Fibroblast of mammary gland (primary cell): ENCODE measurements around the gene IGSF21.
"Not testable (repeated sequence)": the region's sequence is repeated elsewhere in the genome, so short reads cannot be mapped to it uniquely, and the experiment has no call there.

Experiments used
- DNase-seq: peaks from one replicate; pipeline ENCODE4 v3.0.0-alpha.2; 2010; ENCODE audit warnings: low read depth
- H3K4me3 ChIP-seq: 2 replicates; pipeline ENCODE4 v1.5.1; 2011; ENCODE audit warnings: low read depth, mild to moderate bottlenecking, low read length, moderate library complexity; ENCODE audit not compliant: control insufficient read depth
- TF ChIP-seq, protein P1 (sequence below): conservative IDR thresholded peaks from 2 replicates; pipeline ENCODE4 v1.5.1; 2011; ENCODE audit warnings: low read depth, low read length, inconsistent platforms; ENCODE audit not compliant: control insufficient read depth, insufficient read depth

IGSF21 gene

DNA sequence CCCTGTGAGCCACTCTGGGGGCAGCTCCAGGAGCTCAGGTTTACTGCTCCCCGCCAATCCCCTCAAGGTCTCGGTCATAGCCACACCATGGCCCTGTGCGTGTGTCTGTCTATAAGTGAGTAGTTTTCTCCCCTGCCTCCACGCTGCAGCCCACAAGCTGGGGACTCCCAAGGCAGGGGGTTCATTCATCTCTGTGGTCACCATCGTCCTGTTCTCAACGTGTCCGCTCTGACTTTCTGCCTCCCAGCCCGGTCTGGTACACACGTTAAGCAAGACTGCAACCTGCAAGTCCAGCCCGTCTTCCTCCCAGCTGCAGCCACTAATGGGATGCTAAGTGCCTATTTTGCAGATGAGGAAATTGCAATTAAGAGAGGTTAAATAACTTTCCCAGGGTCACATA, 49.8 kb downstream of the IGSF21 start:
- DNase-seq = no peak
- no peak overlapping the region for H3K4me3 ChIP-seq
- TF ChIP-seq, protein P1, sequence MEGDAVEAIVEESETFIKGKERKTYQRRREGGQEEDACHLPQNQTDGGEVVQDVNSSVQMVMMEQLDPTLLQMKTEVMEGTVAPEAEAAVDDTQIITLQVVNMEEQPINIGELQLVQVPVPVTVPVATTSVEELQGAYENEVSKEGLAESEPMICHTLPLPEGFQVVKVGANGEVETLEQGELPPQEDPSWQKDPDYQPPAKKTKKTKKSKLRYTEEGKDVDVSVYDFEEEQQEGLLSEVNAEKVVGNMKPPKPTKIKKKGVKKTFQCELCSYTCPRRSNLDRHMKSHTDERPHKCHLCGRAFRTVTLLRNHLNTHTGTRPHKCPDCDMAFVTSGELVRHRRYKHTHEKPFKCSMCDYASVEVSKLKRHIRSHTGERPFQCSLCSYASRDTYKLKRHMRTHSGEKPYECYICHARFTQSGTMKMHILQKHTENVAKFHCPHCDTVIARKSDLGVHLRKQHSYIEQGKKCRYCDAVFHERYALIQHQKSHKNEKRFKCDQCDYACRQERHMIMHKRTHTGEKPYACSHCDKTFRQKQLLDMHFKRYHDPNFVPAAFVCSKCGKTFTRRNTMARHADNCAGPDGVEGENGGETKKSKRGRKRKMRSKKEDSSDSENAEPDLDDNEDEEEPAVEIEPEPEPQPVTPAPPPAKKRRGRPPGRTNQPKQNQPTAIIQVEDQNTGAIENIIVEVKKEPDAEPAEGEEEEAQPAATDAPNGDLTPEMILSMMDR = no peak

DNA sequence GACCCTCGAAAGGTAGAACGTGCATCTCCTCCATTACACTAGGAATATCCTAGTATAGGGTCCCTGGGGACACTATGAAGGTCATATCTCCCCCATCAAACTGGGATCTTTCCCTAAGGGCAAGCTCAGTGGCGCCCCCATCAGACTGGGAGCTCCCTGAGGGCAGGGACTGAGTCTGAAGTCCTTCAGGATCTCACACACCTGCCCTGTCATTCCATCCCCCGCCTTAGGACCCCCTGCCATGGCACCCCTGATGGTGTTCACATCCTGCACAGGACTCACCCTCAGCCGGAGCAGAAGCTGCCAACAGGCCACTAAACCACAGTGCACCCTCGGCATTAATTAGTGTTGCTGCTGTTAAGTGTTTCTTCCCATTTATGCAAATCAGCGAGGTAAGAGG, 50.4 kb downstream of the IGSF21 start:
- no peak overlapping the region for H3K4me3 ChIP-seq
- DNase-seq = no peak
- TF ChIP-seq, protein P1 = no peak

DNA sequence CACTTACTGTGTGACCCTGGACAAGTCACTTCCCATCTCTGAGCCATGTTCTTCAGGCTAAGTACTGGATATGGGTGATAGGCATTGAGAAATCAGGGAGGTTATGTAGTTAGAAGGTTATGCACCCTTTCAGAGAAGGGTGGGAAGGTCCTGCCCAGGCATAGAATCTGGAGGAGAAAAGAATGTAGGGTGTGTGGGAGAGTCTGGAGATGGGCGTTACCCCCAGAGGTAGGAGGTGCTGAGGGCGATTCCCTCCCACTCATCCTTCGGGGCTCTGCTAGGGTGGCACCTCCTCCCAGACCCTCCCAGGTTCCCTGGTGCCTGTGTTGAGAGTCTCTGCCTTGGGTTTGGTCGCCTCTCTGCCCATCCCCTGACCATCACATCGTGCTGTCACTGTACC, 51.1 kb downstream of the IGSF21 start:
- no peak overlapping the region for H3K4me3 ChIP-seq
- TF ChIP-seq, protein P1 = no peak
- DNase-seq = no peak

DNA sequence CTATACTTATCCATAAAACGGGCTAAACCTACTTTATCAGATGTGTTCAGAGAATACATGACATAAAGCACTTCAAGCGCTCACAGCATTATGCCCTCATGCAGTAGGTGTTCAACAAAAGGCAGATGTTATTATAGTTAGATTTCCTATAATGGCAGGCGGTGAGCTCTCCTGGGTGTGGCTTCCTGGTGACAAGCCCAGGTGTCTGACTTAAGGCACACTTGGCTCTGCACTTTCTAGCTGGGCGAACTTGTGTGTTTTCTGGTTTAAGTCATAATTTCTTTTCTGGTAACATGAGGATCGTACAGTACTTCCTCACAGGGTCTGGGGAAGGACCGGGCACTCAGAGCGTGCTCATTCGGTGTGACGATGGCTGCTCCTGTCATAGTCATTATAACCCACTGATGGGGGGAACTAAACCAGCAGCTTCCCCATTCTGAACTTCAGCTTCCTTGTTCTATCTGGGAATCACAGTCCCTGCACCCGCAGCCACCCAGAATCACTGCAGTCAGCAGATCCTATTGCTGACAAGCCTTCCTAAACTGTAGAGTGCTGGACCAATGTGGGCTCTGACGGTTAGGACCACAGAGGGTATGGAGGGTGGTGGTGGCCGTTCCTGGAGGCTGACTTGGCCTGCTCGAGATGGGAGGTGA, 52.8 kb downstream of the IGSF21 start:
- no peak for DNase-seq
- TF ChIP-seq, protein P1 = no peak
- no peak overlapping the region for H3K4me3 ChIP-seq

DNA sequence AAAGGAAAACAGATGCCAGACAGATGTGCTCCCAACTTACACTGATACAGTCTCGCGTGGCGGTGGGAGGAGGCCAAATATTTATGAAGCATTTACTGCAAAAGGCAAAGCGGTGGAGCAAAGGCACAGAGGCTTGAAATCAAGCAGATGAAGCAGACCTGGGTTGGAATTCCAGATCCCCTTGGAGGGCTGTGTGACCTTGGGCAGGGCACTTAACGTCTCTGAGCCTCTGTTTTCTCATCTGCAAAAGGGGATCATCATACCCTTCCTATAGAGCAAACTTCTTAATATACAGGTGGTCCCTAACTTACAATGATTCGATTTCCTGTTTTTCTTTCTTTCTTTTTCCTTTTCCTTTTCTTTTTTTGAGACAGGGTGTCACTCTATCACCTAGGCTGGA, 54.1 kb downstream of the IGSF21 start:
- TF ChIP-seq, protein P1 = no peak
- H3K4me3 ChIP-seq = no peak overlapping the region
- no peak for DNase-seq

DNA sequence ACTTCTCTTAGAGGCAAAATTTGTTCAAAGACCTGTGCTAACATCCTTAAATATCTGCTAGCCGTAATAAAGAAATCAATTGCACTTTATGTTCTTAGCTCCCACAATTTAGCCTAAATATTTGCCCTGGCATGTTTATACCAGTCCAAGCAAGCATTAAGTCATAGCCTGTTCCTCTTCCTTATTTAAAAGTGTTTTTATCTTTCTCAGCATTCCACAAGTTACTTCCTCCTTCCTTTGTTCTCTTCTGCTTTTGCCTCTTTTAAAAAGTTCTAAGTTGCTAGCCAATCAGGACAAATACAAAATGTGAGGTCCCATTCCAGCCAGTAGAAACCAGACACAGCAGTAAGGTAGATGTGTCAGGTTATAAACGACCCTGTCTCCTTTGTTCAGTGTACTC, 58.0 kb downstream of the IGSF21 start:
- not testable (repeated sequence) for H3K4me3 ChIP-seq, DNase-seq

DNA sequence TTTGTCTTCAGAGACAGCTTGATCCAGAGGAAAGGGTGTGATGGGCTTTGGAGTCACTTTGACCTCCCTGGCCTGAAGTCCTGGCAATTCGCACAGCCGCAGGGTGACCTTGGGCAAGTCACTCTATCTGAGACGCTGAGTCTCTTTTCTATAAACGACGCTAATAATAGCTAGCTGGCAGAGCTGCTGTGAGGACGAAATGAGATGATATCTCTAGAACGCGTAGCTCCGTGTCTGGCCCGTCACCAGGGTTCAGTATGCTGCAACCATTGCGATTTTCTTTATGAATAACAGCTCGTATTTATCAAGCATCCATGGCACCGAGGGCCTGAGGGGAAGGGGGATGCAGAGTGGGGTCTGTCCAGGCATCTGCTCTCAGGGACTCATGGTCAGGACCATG, 58.7 kb downstream of the IGSF21 start:
- no peak for DNase-seq
- no peak overlapping the region for H3K4me3 ChIP-seq
- TF ChIP-seq, protein P1 = no peak

DNA sequence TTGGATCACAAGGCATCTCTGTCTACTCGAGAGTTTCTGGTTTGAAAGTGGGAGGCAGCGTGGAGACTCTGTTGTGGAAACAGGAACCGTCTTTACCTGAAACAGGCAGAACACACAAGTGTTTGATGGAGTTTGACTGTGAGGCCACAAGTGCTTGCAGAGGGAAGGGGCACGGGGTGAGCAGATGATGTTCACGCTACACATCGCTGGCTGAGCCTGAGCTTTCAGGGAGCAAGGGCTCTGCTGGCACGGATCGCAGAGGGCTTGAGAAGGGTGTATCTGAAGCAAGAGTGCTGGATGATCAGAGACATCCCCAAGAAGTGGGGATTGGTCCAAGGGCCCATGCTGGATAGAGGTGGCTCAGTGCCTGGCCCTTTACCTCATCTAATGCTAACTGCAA, 59.3 kb downstream of the IGSF21 start:
- TF ChIP-seq, protein P1 = no peak
- DNase-seq = no peak
- H3K4me3 ChIP-seq = no peak overlapping the region
